ENCODE results near the gene ANKRD44. TPM values are rescaled to one million over a fixed set of nuclear protein-coding genes. Genes with fewer than 3 reads are reported as not detected.

The ANKRD44 gene
- total RNA-seq, 4 donors from 2014 or later, result 1.8 to 6.3 (median 3.0) TPM

DNA sequence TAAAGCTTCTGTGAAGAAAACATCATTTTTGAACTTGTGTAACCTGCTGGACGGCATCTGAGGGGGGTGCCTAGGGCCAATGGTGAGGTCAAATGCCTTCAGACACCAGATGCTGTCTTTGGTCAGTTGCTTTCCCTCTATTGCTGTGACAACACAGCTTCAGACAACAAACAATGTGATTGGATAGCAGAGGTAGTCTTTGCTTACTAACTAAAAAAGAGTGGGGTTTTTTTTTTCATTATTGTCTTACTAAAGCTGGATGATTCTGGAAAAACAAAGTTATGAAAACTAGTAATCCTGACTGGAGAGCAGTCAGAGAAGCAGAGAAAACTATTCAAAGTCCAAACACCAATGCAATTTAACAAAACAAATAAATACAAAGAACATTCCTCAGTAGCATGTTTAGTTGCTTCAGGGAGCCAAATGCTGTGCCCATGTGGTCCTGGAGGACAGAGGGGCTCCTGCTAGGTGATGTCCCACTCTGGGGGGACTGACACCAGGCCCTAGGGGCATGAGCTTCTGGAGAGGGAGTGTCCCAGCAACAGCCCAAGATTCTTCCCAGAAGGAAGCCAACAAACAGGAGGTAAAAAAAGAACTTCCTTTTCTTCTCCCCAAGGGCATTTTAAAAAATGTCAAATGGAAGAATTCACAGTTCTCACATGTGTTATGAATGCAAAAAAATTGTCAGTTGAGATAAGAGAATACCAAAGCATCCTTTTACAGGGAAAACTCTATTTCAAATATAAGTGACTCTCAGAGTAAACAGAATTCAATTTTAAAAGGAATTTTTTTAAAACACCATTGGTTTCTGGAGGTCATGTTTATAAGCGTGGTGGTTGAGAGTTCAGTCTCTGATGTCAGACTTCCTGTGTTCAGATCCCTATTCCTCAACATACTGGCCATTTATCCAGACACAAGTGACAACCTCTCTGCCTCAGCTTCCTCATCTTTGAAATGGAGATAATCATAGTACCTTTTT lies 203.0 kb downstream of the ANKRD44 start:
- DNase-seq (peak; percentile 40 to 68), ATAC-seq (peak; percentile 82 to 85)
- intact Hi-C loops (cut with DNase I; ENCODE audit: low total_unique reads), result no loop called here
- no peak overlapping the region for H3K4me3 ChIP-seq
- in situ Hi-C loops (cut with MboI; ENCODE audit: low sequenced_read_pairs in 4 of 4), result no loop called here
- H3K9me3 ChIP-seq, result no peaks in the 10 kb centered on the region
- no peak for TF ChIP-seq POLR2A (IDR thresholded peaks at IDR 0.05)
- TF ChIP-seq, protein P1, sequence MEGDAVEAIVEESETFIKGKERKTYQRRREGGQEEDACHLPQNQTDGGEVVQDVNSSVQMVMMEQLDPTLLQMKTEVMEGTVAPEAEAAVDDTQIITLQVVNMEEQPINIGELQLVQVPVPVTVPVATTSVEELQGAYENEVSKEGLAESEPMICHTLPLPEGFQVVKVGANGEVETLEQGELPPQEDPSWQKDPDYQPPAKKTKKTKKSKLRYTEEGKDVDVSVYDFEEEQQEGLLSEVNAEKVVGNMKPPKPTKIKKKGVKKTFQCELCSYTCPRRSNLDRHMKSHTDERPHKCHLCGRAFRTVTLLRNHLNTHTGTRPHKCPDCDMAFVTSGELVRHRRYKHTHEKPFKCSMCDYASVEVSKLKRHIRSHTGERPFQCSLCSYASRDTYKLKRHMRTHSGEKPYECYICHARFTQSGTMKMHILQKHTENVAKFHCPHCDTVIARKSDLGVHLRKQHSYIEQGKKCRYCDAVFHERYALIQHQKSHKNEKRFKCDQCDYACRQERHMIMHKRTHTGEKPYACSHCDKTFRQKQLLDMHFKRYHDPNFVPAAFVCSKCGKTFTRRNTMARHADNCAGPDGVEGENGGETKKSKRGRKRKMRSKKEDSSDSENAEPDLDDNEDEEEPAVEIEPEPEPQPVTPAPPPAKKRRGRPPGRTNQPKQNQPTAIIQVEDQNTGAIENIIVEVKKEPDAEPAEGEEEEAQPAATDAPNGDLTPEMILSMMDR (IDR thresholded peaks at IDR 0.05 in 4 of 5, conservative IDR thresholded peaks at IDR 0.05 in 1 of 5), result no peak
- no peaks in the 10 kb centered on the region for H3K27me3 ChIP-seq
- peak overlapping the region; percentile 74 to 79 (median 77) for H3K27ac ChIP-seq
- peaks cover 11 to 18% of the 10 kb centered on the region in 2 donors for H3K4me1 ChIP-seq
- H3K36me3 ChIP-seq, result no peaks in the 10 kb centered on the region

- in situ Hi-C loops (cut with MboI; ENCODE audit: low sequenced_read_pairs in 4 of 4), result no loop called here
- intact Hi-C loops (cut with DNase I; ENCODE audit: low total_unique reads), result no loop called here
Observed at GRCh38 chr2:197103363-197103762, 207.2 kb downstream of the ANKRD44 start.

GRCh38 chr2:197102231-197102630 lies 208.3 kb downstream of the ANKRD44 start:
- no peak for ATAC-seq
- Histone ChIP-seq H3K4me3 (no peak overlapping the region), H3K27ac (no peak overlapping the region), H3K36me3 (no peaks in the 10 kb centered on the region), H3K4me1 (no peaks in the 10 kb centered on the region), H3K27me3 (no peaks in the 10 kb centered on the region), H3K9me3 (no peaks in the 10 kb centered on the region)
- TF ChIP-seq POLR2A (IDR thresholded peaks at IDR 0.05), result no peak
- TF ChIP-seq, protein P1 (IDR thresholded peaks at IDR 0.05 in 4 of 5, conservative IDR thresholded peaks at IDR 0.05 in 1 of 5), result no peak
- intact Hi-C loops (cut with DNase I; ENCODE audit: low total_unique reads), result no loop called here
- no peak for DNase-seq
- in situ Hi-C loops (cut with MboI; ENCODE audit: low sequenced_read_pairs in 4 of 4), result no loop called here

More at GRCh38 chr2:197103363-197103762, 207.2 kb downstream of the ANKRD44 start:
- Histone ChIP-seq H3K27me3 (no peaks in the 10 kb centered on the region), H3K4me1 (peaks cover 4 to 10% of the 10 kb centered on the region in 2 donors), H3K9me3 (no peaks in the 10 kb centered on the region), H3K27ac (no peak overlapping the region), H3K4me3 (no peak overlapping the region), H3K36me3 (no peaks in the 10 kb centered on the region)
- TF ChIP-seq, protein P1 (IDR thresholded peaks at IDR 0.05 in 4 of 5, conservative IDR thresholded peaks at IDR 0.05 in 1 of 5), result no peak
- no peak for TF ChIP-seq POLR2A (IDR thresholded peaks at IDR 0.05)
- no peak for ATAC-seq
- DNase-seq, result no peak

- intact Hi-C loops (cut with DNase I; ENCODE audit: low total_unique reads) (no loop called here), in situ Hi-C loops (cut with MboI; ENCODE audit: low sequenced_read_pairs in 4 of 4) (no loop called here)
- no peaks in the 10 kb centered on the region for H3K4me1 ChIP-seq
- H3K27me3 ChIP-seq, result no peaks in the 10 kb centered on the region
- no peaks in the 10 kb centered on the region for H3K36me3 ChIP-seq
- DNase-seq (no peak), ATAC-seq (no peak)
- H3K27ac ChIP-seq, result no peak overlapping the region
- no peaks in the 10 kb centered on the region for H3K9me3 ChIP-seq
- H3K4me3 ChIP-seq, result no peak overlapping the region
- TF ChIP-seq POLR2A (IDR thresholded peaks at IDR 0.05), result no peak
- TF ChIP-seq, protein P1 (IDR thresholded peaks at IDR 0.05 in 4 of 5, conservative IDR thresholded peaks at IDR 0.05 in 1 of 5), result no peak
Observed at GRCh38 chr2:197101519-197101918, 209.1 kb downstream of the ANKRD44 start.

Data from gastrocnemius medialis (tissue), 4 donors.